ENCODE measurements around the gene SLC7A14.

DNA sequence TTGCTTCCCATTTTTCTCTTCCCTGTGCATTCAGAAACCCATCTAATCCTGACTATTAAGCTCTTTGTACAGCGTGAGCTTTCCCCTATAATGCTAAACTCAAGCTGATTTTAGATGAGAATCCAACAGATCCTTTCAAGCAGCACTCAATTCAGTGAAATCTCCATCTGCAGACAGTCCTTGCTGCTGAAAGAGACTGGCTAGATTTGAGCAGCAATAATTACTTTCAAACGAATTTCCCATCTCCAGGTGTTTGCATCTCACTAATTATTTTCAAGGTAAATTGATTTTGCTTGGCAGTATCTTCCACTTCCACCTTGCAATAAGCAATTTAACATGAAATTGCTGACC, 49.5 kb upstream of the SLC7A14 start:
- no peak for TF ChIP-seq RFX5 (IDR thresholded peaks at IDR 0.05; ENCODE audit: low read depth, low read length)
- no peak for TF ChIP-seq ZNF577 (CRISPR knock-in tag; IDR thresholded peaks at IDR 0.05; ENCODE audit: borderline replicate concordance, low read depth)
- TF ChIP-seq ZNF274 (CRISPR knock-in tag; IDR thresholded peaks at IDR 0.05) = no peak
- TF ChIP-seq JUND (CRISPR knock-in tag; IDR thresholded peaks at IDR 0.05) = no peak
- no peak for TF ChIP-seq HBP1 (CRISPR knock-in tag; IDR thresholded peaks at IDR 0.05; ENCODE audit: low read depth)
- TF ChIP-seq IRF2 (CRISPR knock-in tag; IDR thresholded peaks at IDR 0.05) = no peak
- TF ChIP-seq, protein P1, sequence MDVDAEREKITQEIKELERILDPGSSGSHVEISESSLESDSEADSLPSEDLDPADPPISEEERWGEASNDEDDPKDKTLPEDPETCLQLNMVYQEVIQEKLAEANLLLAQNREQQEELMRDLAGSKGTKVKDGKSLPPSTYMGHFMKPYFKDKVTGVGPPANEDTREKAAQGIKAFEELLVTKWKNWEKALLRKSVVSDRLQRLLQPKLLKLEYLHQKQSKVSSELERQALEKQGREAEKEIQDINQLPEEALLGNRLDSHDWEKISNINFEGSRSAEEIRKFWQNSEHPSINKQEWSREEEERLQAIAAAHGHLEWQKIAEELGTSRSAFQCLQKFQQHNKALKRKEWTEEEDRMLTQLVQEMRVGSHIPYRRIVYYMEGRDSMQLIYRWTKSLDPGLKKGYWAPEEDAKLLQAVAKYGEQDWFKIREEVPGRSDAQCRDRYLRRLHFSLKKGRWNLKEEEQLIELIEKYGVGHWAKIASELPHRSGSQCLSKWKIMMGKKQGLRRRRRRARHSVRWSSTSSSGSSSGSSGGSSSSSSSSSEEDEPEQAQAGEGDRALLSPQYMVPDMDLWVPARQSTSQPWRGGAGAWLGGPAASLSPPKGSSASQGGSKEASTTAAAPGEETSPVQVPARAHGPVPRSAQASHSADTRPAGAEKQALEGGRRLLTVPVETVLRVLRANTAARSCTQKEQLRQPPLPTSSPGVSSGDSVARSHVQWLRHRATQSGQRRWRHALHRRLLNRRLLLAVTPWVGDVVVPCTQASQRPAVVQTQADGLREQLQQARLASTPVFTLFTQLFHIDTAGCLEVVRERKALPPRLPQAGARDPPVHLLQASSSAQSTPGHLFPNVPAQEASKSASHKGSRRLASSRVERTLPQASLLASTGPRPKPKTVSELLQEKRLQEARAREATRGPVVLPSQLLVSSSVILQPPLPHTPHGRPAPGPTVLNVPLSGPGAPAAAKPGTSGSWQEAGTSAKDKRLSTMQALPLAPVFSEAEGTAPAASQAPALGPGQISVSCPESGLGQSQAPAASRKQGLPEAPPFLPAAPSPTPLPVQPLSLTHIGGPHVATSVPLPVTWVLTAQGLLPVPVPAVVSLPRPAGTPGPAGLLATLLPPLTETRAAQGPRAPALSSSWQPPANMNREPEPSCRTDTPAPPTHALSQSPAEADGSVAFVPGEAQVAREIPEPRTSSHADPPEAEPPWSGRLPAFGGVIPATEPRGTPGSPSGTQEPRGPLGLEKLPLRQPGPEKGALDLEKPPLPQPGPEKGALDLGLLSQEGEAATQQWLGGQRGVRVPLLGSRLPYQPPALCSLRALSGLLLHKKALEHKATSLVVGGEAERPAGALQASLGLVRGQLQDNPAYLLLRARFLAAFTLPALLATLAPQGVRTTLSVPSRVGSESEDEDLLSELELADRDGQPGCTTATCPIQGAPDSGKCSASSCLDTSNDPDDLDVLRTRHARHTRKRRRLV (CRISPR knock-in tag; IDR thresholded peaks at IDR 0.05) = no peak
